Activated effector memory CD4-positive, alpha-beta T cell treated with Interleukin-2 at 50 U/mL for 16 hours (primary cell): ENCODE results near the gene SLC7A6.
A peak's percentile ranks its signal among the peaks of the same experiment; 100 is the strongest.

Experiments used
- DNase-seq: peaks from one replicate; pipeline ENCODE4 v3.0.0-alpha.2; 2020

SLC7A6 gene

DNA sequence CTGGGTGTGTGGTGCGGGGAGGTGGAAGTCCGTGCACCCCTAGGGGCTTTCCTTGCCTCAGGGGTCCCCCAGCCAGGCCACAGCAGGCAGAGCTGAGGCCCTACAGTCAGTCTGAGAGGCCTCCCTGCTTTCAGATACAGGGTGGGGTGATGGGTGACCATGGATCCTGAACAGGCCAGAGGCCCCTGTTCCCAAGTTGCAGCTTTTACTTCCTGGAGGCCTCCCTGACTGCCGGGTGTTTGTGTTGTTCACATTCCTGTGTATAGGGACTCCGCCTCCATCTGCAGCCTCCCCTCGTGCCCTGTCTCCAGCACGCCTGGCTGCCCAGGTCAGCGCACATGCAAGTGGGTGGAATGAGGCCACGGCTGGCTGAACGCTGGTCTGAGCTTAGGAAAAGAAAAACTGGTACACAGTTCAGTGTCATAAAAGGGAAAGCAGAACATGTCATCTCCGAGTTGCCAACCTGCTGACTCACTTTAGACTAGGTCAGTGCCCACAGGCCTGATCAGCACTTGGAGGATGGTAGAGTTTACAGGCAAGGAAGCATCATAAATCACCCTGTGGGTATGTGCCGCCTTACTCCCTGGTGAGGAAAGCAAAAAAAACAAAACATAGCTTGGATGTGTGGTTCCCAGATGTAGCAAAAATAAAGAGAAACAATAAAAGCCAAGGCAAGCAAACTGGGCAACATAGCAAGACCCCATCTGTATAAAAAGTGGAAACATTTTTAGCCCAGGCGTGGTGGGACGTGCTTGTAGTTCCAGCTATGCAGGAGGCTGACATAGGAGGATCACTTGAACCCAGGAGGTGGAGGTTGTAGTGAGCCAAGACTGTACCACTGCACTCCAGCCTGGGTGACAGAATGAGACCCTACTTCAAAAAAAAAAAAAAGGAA, 6.2 kb upstream of the SLC7A6 start:
- no peak for DNase-seq

DNA sequence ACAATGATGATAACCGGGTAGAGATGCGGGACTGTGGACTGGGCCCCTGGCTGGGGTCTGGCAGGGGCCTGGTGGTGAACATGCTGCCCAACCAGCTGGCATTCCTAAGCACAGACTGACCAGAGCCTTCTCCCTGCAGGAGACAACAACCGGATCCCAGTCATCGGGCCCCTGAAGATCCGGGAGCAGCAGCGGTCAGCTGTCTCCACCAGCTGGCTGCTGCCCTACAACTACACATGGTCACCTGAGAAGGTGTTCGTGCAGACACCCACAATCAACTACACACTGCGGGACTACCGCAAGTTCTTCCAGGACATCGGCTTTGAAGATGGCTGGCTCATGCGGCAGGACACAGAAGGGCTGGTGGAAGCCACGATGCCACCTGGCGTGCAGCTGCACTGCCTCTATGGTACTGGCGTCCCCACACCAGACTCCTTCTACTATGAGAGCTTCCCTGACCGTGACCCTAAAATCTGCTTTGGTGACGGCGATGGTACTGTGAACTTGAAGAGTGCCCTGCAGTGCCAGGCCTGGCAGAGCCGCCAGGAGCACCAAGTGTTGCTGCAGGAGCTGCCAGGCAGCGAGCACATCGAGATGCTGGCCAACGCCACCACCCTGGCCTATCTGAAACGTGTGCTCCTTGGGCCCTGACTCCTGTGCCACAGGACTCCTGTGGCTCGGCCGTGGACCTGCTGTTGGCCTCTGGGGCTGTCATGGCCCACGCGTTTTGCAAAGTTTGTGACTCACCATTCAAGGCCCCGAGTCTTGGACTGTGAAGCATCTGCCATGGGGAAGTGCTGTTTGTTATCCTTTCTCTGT, 5.1 kb upstream of the SLC7A6 start:
- no peak for DNase-seq

DNA sequence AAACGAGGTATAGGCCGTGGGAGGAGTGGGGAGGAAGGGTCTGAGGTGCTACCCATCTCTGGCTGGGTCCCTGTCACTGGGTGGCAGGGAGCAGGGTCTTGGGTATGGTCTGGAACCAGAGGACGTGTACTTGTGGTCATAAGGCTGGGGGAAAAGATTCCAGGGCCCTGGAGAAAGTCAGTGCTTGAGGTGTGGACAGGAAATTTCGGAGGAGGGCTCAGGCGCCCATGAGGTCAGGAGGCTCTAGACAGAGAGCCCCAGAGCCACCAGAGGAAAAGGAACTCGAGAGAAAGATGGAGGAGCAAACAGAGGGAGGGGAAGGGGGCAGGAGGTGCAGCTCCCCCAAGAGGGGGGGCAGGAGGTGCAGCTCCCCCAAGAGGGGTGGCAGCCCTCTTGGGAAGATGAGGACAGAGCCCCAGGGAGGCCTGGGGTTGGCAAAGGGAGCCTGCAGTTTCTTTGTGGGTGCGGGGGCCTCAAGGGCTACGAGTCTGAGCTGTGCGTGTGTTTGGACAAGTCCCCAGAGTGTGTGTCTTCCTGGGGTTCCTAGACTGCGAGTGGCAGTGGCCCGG, 683 bp upstream of the SLC7A6 start:
- no peak for DNase-seq

DNA sequence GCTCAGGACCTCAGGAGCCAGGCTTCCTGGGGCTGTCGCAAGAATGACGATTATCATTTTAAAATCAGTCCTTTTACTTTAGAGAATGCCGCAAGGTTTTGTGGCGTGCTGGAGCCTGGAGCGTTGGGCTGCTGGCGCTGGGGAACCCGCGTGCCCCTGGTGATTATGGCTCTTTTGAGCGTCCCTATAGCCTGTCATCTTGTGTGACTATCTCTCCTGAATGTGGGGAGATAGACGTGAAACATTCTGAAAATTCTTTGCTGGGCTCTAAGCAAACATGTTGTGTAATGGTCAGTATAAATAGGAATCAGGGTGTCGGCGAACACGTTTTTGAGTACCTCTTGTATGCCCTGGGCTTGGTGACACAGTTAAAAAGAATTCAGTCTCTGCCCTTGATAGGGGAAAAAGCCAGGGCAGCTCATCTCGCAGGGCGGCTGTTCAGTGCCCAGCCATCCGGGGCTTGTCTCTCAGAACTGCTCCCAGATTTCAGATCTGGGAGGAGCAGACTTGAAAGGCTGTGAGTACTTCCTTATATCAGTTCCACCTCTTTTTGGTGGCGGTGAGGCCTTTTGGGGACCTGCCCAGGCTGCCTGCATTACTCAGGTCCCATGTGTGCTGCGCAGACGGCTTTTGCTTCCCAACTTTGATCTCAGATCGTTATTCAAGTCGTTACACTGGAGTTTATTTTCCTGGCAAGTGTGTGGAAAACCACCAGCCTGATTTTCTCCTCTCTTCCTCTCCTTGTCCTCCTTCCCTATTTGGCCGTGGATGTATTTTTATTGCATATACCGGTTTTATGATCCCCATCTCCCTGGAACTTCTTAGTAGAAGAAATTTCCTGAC, 973 bp downstream of the SLC7A6 start:
- DNase-seq, result no peak

DNA sequence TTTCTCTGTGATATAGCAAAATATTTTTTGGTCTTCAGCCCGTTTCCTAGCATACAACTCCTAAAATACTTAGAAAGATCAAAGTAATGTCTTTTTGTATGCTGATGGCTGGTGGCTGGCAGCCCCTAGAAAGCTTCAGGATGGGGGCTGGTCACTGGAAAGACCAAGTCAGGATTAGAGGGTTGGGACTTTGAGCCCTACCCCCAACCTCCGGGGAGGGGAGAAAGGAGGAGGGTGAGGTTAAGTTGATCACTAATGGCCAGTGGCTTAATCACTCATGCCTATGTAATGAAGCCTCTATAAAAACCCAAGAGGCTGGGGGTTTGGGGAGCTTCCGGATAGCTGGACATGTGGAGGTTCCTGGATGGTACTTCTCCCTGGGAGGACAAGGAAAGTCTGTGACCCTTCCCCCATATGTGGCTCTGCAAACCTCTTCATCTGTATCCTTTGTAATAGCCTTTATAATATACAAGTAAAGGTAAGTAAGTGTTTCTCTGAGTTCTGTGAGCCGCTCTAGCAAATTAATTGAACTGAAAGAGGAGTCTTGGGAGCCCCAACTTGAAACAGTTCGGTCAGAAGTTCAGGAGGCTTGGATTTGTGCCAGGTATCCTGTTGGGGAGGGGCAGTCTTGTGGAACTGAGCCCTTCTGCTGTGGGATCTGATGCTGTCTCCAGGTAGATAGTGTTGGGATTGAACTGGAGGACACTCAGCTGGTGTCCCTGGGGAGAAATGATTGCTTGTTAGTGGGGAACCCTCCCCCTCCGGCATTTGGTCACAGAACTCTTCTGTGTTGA, 3.5 kb downstream of the SLC7A6 start:
- no peak for DNase-seq

DNA sequence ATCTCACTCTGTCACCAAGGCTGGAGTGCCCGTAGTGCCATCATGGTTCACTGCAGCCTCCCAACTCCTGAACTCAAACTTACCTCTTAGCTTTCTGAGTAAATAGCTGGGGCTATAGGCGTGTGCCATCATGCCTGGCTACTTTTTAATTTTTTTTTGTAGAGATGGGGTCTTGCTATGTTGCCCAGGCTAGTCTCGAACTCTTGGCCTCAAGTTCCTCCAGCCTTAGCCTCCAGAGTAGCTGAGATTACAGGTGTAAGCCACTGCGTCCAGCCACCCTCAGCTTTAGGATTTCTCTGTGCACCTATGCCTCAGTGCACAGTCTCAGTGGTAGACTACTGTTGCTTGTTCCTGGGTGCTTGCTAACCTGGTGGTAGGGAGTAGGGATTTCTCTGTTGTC, 5.5 kb downstream of the SLC7A6 start:
- no peak for DNase-seq

DNA sequence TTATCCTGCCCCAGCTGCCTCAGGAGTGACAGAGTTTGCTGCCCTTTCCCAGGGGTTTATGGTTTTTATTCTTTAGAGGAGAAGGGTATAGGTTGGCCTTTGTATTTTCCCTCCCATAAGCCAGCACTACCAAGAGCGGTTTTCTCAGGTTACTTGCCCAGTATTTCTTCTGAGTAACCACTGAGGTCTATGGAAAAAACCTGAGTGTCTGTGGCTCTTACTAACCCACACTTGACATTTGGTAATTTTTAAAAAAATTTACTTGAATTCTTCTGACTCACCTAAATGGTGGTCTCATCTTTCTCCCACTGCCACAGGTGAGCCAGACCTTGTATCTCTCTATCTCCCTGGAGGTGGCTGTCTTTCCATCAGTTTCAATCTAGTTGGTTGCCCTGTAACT, 6.0 kb downstream of the SLC7A6 start:
- no peak for DNase-seq

DNA sequence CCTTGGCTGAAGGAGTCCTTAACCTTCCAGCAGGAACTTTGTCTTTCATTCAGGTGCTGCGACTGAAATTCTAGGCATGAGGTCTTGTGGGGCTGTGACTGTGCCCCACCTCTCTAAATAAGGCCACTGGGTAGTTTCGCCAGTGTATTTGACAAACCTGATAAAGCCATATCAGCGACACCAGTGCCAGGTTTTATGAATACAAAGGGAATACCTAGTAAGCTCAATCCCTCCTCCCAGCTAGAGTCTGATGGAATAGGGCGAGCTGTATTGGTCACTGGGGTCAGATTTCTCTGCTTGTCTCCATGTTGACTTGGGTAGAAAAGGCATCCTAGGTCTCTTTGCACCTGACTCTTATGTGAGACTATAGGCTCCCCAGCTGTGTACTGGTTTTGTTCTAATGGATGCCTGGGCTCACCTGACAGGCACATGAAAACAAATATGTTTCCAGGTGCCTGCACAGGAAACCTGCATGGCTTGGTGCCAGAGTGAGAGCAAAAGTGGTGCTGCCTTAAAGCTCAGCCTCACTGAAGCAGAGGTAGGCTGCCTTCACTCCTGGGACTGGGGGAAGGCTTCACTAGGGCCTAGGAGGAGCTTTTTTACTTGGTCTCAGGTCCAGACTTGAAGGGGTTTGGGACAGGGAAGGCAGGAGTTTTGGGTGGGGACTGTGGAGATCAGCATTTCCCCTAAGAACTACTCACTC, 8.3 kb downstream of the SLC7A6 start:
- peak; percentile 56 for DNase-seq

DNA sequence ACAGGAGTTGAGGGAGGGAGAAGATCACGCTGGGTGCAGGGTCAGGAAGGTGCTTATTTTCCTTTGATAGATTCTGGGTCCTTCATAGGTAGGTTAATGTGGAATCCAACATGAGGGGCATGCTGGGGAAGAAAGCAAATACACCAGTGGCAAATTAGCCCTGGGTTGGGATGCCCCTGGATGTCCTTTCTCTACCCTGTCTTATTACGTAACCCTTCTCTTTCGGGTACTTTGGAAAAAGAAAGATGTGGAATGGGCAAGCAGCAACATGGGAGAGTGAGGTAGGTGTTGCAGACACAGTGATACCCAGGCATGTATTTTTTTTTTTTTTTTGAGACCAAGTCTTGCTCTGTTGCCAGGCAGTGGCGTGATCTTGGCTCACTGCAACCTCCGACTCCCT, 9.1 kb downstream of the SLC7A6 start:
- DNase-seq, result no peak

DNA sequence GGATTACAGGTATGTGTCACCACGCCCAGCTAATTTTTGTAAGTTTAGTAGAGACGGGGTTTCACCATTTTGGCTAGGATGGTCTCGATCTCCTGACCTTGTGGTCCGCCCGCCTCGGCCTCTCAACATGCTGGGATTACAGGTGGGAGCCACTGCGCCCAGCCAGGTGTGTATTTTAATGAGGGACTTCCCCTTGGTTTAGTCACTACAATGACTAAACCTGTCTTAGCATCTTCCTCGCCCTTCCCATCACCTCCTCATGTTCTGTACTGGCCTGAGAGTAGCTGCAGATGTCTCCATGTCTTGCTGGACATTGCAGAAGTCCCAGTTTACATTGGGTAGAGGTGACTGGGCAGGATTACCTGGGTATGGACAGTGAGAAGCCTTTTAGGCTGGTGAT, 9.6 kb downstream of the SLC7A6 start:
- DNase-seq, result no peak

DNA sequence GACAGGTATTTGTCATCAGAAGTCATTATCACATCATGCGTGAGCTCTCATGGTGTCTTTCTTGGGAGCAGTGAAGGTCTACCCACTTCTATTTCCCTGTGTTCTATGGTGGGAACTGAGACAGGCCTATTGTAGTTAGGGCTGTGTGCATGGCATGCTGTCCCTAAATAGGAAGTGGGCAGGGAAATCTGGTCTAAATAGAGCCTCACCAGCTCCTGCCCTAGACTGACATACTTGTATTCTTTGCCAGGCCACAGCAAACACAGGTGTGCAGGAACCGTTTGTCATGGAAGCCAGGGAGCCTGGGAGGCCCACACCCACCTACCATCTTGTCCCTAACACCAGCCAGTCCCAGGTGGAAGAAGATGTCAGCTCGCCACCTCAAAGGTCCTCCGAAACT, 10.1 kb downstream of the SLC7A6 start:
- DNase-seq, result no peak

DNA sequence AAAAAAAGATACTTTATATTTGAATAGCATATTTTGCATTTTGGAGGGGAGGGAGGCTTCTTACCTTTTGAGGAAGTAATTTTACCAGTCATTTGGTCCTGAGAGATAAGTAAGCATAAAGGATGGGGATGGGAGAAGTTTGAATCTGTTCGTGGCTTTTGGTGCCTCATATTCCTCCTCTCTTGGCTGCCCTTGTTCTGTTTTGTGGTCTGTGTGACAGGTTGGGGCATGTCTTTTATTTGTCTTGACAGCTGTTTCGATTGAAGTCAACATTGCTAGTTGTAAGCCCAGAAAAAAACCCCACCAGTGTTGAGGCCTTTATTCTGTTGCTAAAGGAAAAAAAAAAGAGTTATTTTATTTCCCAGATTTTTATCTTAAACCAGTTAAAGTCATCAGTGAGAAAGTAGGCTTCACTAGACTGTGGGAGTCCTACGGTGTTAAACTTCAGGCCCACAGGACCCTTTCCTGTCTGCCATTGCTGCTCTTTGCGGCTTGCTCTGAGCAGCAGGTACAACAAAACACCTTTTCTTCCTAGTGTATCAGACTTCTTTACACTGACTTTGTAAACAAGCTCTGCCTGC, 11.4 kb downstream of the SLC7A6 start:
- DNase-seq, result peak; percentile 39

DNA sequence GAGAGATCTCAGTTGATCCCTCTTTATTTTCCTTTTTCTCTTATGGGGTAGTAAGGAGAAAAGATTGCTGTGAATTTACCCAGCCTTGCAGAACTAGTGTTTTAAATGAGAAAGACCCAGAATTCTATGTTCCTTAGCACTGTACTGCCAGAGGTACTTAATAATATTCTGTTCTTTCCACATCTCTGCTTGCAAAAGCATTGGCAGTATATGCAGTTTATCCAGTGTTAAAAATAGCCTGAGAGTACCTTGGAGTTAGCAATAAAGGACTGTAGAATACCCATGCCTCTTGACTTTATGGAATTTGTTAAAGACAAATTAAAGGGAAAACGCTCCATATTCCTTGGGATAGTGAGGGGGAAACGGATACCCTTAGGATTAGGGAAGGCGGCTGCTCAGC, 11.9 kb downstream of the SLC7A6 start:
- DNase-seq, result no peak

DNA sequence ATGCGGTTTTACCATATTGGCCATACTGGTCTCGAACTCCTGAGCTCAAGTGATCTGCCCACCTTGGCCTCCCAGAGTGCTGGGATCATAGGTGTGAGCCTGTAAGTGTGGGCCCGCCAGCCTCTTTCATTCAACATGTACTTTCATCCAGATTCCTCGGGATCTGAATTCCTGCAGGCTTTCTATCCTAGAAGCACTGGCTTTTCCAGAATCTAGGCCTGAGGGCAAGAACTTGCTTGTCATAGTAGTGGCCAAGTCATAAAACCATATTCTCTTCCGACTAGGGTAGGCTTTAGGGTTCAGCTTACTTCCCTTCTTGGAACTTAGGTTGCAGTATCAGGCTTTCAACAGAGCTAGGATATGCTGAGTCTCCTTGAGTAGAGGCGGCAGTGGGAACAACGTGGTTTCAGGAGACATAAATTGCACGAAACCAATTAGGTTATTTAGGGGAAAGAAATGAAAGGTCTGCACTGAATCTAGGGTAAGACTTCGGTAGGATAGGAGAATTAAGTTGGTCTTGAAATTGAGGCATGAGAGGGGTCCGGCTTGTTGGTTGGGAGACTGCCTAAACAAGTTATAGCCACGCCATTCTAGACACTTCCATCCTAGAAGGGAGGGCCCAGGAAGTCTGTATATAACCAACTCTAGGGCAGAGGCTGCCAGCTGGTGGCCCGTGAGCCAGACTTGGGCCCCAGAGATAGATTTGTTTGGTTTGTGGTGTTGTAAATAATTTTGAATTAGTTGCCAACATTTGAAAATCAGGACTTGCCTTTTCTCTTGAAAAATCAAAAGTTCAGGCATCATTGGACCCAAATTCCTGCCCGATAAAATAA, 15.6 kb downstream of the SLC7A6 start:
- DNase-seq, result no peak

DNA sequence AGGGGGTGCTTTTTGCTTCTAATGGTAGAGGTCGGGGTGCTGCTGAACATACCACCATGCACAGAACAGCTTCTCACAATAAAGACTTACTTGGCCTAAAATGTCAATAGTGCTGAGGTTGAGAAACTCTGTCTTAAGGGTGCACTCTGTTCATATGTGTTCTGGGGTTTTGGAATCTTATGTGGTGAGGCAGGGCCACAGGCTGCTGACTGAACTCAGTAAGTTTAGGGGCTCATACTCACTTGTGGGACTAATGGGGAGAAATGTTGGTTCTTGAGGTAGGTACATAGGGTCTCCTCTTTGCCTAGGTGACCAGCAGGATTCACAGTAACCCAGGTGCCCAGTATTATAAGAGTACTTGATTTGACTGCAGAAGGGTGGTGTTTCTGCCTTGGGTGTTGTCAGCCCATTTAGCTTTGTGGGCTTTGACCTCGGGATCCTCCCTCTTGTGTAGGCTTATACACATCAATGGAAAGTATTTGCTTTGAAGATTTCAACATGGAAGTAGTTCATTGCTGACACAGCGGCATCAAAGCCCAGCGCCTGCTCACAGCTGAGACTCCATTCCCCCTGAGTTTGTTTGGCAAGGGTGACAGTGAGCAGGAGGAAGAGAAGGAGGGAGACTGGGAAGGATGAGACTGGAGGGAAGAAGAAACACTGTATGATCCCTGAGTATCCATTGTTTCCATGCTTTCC, 17.2 kb downstream of the SLC7A6 start:
- DNase-seq, result no peak

DNA sequence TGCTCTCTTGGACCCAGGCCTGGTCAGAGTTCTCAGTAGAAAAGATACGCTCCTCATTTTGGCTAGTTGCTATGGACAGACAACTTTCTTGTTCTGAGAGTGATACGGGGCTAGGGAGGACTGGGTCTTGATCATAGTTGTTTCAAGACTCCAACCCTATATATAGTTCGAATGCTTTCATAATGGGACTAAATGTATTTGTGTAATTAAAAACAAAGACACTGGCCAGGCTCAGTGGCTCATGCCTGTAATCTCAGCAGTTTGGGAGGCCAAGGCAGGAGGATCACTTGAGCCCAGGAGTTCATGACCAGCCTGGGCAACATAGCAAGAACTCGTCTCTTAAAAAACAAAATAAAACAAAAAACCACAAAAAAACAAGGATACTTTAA, 17.7 kb downstream of the SLC7A6 start:
- DNase-seq, result no peak

DNA sequence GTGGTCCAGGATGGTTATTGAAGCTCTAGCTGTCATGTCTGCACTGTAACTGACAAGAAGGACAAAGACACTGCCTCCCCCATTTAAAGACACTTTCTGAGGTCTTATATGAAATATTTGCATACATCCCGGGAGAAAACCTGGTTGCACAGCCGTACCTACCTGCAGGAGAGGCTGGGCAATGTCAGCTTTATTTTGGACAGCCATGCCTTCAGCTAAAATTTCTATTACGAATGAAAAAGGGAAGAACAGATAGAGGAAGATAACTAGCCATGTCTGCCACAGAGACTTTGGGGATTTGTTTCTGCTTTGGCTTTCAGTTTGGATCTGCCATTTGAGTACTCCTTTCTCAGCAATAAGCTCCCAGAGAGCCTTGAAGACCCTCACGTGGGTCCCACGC, 19.0 kb downstream of the SLC7A6 start:
- no peak for DNase-seq

DNA sequence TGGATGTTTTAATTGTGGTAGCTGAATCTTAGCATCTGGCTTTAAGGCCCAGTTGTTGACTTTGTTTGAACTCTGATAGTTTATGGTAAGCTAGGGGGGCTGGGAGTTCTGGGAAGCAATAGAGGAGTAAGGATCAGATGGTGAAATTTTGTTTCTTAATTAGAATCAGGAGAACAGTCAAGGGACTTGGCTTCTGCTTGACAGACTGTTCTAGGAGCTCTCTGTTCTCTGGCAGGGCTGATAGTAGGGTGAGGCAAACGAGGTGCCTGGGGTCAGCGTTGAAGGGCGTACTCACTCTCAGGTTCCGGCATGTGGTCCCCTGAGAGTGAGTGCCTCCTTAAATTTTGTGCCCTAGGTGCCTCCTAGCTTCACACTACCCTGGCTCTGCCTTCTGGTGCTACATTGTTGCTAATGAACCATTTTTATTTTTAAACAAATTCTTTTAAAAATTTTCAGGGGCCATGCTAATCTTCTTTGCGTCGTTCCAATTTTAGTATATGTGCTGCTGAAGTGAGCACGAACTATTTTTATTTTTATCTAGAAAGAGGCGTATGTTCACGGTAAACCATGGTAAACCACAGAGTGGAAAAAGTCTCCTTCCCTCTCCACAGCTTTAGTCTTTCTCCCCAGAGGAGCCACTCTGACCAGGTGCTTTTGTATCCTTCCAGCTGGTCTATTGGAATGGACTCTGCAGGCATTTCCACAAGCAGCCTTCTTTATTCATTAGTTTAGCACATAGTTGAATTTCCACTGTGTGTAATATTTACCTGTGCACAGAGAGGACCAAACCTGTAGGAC, 19.7 kb downstream of the SLC7A6 start:
- DNase-seq, result no peak

DNA sequence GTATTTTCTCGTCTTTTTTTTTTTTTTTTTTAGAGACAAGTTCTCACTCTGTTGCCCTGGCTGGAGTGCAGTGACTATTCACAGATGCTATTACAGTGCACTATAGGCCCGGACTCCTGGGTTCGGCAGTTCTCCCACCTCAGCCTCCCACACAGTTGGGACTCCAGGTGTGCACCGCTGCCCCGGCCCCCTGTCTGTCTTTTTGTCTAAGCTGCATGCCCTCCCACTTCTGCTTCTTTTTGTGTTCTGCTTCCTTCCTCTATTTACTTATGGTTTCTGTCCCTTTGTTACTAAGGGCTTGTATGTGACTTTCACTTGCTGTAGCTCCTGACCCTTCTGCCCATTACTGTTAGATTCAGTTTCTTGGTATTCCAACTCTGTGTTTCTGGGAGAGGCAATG, 20.5 kb downstream of the SLC7A6 start:
- no peak for DNase-seq
